Measurements from ENCODE around the gene LAPTM4A.

DNA sequence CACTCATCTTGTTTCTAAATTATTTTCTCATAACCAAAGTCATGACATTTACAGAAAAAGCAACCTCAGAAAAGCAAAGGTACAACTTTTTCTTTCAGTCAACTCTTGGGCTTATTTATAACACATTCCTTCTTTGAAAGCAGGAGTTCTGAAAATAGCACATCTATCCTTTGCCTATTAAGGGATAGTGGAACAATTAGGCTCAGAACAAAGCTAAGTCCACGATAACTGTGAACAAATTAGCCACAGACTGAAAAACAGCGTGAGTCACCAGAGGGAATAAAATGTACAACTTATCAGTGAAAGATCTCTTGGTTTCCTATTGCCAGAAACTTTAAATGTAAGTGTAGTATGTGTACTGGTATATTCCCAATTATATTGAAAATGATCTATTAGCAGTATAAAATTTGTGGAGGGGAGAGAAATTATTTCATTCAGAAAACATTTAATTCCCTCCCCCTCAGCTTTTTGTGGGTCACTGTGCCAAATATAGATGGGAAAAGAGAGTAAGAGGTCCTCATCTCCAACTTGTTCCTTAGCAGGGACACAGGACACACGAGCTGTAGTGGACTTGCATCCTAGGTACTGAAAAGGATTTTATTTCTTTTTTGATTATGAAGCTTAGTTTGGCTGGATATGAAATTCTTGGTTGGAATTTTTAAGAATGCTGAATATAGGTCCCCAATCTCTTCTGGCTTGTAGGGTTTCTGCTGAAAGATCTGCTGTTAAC is 23.6 kb downstream of the LAPTM4A start:
- TF ChIP-seq, protein P1, sequence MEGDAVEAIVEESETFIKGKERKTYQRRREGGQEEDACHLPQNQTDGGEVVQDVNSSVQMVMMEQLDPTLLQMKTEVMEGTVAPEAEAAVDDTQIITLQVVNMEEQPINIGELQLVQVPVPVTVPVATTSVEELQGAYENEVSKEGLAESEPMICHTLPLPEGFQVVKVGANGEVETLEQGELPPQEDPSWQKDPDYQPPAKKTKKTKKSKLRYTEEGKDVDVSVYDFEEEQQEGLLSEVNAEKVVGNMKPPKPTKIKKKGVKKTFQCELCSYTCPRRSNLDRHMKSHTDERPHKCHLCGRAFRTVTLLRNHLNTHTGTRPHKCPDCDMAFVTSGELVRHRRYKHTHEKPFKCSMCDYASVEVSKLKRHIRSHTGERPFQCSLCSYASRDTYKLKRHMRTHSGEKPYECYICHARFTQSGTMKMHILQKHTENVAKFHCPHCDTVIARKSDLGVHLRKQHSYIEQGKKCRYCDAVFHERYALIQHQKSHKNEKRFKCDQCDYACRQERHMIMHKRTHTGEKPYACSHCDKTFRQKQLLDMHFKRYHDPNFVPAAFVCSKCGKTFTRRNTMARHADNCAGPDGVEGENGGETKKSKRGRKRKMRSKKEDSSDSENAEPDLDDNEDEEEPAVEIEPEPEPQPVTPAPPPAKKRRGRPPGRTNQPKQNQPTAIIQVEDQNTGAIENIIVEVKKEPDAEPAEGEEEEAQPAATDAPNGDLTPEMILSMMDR (IDR thresholded peaks at IDR 0.05), result no peak
- no peak for TF ChIP-seq POLR2AphosphoS5 (IDR thresholded peaks at IDR 0.05; ENCODE audit: low read depth, low read length)
- TF ChIP-seq TCF7L2 (IDR thresholded peaks at IDR 0.05; ENCODE audit: low read depth, low read length), result no peak
